SU-DHL-6 (cell line): ENCODE data around the gene BAIAP2L1.

Source experiments
- EZH2phosphoT487 ChIP-seq: fragments of 200-600 bp; sonication (generic), shearing (Covaris generic); conservative IDR thresholded peaks from 2 replicates; pipeline ENCODE4 v1.6.1; 2018; ENCODE audit warnings: mild to moderate bottlenecking, antibody characterized with exemption, low read length, moderate library complexity, mixed read lengths
- TF ChIP-seq, protein P1 (sequence below): fragments of 200-600 bp; sonication (generic); IDR thresholded peaks from one replicate; pipeline ENCODE4 v1.5.1; 2017; ENCODE audit warnings: antibody characterized with exemption, mild to moderate bottlenecking, low read length, moderate library complexity; ENCODE audit not compliant: insufficient read depth, poor library complexity, severe bottlenecking

DNA sequence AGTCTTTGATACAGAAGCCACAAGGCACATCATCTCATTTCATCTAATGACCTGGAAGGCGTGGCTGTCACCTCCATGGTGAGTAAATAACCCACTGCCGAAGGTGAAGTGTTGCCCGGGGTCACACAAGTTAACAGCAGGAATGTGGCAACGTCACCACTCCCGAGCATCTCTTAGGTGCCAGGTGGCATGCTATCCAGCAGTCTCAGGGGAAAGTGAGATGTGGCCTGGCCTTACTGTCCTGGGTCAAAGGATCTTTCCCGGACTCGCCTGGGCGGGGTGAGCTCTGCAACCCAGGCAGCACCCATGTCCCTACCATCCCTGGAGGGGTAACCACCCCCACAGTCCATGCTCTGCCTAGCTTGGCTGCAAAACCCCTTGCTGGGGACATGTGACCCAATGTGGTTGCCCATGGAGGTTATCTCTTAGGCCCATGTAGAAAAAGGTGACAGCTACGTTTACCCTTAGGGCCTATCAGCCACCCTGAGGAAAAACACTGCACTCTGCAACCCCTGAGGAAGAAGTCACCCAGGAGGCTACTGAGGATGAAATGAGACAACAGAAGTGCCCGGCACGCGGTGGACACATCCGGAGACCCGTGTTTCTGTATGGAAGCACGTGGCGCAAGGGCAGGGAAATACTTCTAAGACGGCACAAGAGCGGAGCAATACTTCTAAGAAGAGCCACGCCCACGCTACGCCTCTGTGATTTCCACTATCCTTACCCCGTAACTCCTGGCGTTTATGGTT is 52.0 kb downstream of the BAIAP2L1 start:
- TF ChIP-seq, protein P1, sequence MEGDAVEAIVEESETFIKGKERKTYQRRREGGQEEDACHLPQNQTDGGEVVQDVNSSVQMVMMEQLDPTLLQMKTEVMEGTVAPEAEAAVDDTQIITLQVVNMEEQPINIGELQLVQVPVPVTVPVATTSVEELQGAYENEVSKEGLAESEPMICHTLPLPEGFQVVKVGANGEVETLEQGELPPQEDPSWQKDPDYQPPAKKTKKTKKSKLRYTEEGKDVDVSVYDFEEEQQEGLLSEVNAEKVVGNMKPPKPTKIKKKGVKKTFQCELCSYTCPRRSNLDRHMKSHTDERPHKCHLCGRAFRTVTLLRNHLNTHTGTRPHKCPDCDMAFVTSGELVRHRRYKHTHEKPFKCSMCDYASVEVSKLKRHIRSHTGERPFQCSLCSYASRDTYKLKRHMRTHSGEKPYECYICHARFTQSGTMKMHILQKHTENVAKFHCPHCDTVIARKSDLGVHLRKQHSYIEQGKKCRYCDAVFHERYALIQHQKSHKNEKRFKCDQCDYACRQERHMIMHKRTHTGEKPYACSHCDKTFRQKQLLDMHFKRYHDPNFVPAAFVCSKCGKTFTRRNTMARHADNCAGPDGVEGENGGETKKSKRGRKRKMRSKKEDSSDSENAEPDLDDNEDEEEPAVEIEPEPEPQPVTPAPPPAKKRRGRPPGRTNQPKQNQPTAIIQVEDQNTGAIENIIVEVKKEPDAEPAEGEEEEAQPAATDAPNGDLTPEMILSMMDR: no peak
- no peak for TF ChIP-seq EZH2phosphoT487
